ENCODE results near the gene DISP3. TPM values are rescaled to one million over a fixed set of nuclear protein-coding genes. Genes with fewer than 3 reads are reported as not detected.
A peak's percentile ranks its signal among the peaks of the same experiment; 100 is the strongest.

The DISP3 gene
- total and polyA plus RNA-seq, 2 of the 13 experiments (the other 11 are each of a cell fraction or from before 2014, with no cell fraction given), result 0.08 to 0.13 TPM

DNA sequence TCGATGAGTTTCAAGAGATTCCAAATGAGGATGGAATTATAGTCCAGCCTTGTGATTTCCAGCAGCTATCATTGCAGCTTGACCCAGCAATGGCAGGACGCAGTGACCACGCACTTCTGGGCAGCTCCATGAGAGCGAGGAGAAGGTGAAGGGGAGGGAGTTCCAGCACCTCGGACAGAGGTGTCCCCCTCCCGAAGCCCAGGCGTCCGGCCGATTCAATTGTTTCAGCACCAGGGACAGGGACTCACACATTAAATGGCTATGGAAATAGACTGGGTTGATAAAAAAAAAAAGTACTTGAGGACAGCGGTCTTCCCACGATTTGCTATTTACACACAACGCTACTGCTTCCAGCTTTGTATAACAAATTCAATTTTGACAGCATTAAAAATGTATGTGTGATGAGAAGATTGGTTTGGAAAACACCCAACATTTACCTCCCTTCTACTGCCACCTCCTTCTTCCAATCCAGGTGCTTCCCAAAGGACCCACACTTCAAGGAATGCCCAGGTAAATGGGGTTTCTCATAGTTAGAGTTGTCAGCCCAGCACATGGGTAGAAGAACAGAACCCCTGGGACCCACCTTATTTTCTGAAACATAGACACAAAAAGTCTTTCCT, 71.8 kb downstream of the DISP3 start (continued):
- TF ChIP-seq, protein P1, sequence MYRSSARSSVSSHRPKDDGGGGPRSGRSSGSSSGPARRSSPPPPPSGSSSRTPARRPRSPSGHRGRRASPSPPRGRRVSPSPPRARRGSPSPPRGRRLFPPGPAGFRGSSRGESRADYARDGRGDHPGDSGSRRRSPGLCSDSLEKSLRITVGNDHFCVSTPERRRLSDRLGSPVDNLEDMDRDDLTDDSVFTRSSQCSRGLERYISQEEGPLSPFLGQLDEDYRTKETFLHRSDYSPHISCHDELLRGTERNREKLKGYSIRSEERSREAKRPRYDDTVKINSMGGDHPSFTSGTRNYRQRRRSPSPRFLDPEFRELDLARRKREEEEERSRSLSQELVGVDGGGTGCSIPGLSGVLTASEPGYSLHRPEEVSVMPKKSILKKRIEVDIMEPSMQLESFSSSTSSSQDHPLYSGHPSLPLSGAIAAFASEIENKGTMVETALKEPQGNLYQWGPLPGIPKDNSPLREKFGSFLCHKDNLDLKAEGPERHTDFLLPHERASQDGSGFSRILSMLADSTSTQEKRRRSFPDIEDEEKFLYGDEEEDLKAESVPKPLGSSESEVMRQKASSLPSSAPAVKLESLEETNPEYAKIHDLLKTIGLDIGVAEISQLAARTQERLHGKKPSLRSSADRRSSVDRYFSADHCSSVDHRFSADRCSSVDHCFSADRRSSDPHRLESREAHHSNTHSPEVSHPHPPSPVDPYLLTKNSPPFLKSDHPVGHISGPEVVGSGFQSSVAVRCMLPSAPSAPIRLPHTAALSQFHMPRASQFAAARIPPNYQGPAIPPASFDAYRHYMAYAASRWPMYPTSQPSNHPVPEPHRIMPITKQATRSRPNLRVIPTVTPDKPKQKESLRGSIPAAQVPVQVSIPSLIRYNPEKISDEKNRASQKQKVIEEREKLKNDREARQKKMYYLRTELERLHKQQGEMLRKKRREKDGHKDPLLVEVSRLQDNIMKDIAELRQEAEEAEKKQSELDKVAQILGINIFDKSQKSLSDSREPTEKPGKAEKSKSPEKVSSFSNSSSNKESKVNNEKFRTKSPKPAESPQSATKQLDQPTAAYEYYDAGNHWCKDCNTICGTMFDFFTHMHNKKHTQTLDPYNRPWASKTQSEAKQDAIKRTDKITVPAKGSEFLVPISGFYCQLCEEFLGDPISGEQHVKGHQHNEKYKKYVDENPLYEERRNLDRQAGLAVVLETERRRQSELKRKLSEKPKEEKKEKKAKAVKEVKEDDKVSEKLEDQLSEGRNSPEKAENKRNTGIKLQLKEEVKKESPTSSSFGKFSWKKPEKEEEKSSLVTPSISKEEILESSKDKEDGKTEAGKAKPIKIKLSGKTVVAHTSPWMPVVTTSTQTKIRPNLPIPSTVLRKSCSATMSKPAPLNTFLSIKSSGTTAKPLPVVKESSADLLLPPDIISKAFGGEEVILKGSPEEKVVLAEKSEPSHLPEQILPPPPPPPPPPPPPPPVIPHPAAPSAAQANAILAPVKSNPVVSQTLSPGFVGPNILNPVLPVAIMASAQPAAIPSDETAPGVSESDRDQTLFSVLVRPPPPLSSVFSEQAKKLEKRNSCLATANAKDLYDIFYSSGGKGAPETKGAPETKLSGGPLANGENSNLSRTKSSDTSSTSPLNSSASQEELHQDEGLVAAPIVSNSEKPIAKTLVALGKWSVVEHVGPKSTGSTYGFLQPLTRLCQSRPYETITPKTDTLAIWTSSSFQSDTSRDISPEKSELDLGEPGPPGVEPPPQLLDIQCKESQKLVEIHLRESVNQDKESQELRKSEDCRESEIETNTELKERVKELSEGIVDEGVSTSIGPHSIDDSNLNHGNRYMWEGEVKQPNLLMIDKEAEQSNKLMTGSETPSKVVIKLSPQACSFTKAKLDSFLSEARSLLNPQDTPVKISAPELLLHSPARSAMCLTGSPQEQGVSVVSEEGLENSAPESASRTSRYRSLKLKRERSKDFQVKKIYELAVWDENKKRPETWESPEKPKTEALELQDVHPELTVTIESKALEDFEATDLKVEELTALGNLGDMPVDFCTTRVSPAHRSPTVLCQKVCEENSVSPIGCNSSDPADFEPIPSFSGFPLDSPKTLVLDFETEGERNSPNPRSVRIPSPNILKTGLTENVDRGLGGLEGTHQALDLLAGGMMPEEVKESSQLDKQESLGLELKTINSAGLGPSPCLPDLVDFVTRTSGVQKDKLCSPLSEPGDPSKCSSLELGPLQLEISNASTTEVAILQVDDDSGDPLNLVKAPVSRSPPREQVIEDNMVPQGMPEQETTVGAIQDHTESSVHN (CRISPR knock-in tag; IDR thresholded peaks at IDR 0.05), result no peak; the same call in 1 of the 2 replicates
- TF ChIP-seq ZNF737 (CRISPR knock-in tag; IDR thresholded peaks at IDR 0.05; ENCODE audit: borderline replicate concordance) (0 out of 2 replicates have a peak, but pooled peaks have one; percentile 69), ZNF44 (CRISPR knock-in tag; IDR thresholded peaks at IDR 0.05) (peak; percentile 70; the same call in 1 of the 2 replicates), NFIB (CRISPR knock-in tag; IDR thresholded peaks at IDR 0.05; ENCODE audit: borderline replicate concordance) (no peak), ZFY (CRISPR knock-in tag; IDR thresholded peaks at IDR 0.05) (peak; percentile 60; the same call in 1 of the 2 replicates), ZNF264 (CRISPR knock-in tag; IDR thresholded peaks at IDR 0.05) (peak; percentile 95), TEAD2 (CRISPR knock-in tag; IDR thresholded peaks at IDR 0.05) (peak; percentile 97)
- TF ChIP-seq, protein P2, sequence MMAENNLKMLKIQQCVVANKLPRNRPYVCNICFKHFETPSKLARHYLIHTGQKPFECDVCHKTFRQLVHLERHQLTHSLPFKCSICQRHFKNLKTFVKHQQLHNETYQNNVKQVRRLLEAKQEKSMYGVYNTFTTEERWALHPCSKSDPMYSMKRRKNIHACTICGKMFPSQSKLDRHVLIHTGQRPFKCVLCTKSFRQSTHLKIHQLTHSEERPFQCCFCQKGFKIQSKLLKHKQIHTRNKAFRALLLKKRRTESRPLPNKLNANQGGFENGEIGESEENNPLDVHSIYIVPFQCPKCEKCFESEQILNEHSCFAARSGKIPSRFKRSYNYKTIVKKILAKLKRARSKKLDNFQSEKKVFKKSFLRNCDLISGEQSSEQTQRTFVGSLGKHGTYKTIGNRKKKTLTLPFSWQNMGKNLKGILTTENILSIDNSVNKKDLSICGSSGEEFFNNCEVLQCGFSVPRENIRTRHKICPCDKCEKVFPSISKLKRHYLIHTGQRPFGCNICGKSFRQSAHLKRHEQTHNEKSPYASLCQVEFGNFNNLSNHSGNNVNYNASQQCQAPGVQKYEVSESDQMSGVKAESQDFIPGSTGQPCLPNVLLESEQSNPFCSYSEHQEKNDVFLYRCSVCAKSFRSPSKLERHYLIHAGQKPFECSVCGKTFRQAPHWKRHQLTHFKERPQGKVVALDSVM (CRISPR knock-in tag; IDR thresholded peaks at IDR 0.05), result no peak
- TF ChIP-seq, protein P3, sequence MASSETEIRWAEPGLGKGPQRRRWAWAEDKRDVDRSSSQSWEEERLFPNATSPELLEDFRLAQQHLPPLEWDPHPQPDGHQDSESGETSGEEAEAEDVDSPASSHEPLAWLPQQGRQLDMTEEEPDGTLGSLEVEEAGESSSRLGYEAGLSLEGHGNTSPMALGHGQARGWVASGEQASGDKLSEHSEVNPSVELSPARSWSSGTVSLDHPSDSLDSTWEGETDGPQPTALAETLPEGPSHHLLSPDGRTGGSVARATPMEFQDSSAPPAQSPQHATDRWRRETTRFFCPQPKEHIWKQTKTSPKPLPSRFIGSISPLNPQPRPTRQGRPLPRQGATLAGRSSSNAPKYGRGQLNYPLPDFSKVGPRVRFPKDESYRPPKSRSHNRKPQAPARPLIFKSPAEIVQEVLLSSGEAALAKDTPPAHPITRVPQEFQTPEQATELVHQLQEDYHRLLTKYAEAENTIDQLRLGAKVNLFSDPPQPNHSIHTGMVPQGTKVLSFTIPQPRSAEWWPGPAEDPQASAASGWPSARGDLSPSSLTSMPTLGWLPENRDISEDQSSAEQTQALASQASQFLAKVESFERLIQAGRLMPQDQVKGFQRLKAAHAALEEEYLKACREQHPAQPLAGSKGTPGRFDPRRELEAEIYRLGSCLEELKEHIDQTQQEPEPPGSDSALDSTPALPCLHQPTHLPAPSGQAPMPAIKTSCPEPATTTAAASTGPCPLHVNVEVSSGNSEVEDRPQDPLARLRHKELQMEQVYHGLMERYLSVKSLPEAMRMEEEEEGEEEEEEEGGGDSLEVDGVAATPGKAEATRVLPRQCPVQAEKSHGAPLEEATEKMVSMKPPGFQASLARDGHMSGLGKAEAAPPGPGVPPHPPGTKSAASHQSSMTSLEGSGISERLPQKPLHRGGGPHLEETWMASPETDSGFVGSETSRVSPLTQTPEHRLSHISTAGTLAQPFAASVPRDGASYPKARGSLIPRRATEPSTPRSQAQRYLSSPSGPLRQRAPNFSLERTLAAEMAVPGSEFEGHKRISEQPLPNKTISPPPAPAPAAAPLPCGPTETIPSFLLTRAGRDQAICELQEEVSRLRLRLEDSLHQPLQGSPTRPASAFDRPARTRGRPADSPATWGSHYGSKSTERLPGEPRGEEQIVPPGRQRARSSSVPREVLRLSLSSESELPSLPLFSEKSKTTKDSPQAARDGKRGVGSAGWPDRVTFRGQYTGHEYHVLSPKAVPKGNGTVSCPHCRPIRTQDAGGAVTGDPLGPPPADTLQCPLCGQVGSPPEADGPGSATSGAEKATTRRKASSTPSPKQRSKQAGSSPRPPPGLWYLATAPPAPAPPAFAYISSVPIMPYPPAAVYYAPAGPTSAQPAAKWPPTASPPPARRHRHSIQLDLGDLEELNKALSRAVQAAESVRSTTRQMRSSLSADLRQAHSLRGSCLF (CRISPR knock-in tag; IDR thresholded peaks at IDR 0.05; ENCODE audit: borderline replicate concordance), result peak; percentile 94; the same call in 1 of the 2 replicates
- TF ChIP-seq, protein P4, sequence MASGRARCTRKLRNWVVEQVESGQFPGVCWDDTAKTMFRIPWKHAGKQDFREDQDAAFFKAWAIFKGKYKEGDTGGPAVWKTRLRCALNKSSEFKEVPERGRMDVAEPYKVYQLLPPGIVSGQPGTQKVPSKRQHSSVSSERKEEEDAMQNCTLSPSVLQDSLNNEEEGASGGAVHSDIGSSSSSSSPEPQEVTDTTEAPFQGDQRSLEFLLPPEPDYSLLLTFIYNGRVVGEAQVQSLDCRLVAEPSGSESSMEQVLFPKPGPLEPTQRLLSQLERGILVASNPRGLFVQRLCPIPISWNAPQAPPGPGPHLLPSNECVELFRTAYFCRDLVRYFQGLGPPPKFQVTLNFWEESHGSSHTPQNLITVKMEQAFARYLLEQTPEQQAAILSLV (CRISPR knock-in tag; IDR thresholded peaks at IDR 0.05; ENCODE audit: borderline replicate concordance), result peak; percentile 94; the same call in 1 of the 2 replicates

All from HepG2 (cell line).